IMR-90 (cell line): Measurements from ENCODE around the gene DOHH. TPM values are rescaled to one million over a fixed set of nuclear protein-coding genes. Genes with fewer than 3 reads are reported as not detected.

Source experiments
- ATAC-seq: fragments of 200-7000 bp; cut with Tn5 transposase; 2 replicates; pipeline ENCODE4 v1.9.1; 2020; ENCODE audit warnings: low read depth, mild to moderate bottlenecking, moderate library complexity
- BruUV-seq: library from RNA; stranded (reverse); fragments of 400-500 nt; replicated peaks from 2 replicates; lab custom pipeline; 2021; lab: Mats Ljungman, UMichigan
- CTCF ChIA-PET: fragments of 300-600 bp; formaldehyde crosslinking; extraction: SDS; loops from one replicate; lab custom pipeline; 2021; ENCODE audit warnings: antibody characterized with exemption; lab: Yijun Ruan, JAX
- POLR2A ChIA-PET: fragments of 300-600 bp; sonication (Branson Sonifier 250); formaldehyde crosslinking; loops from one replicate; lab custom pipeline; 2022; ENCODE audit warnings: antibody characterized with exemption; ENCODE audit not compliant: unreplicated experiment; lab: Charles Lee
- DNase-seq: peaks from one replicate; pipeline ENCODE4 v3.0.0; 2013
- H2AFZ ChIP-seq: replicated peaks from 2 replicates; pipeline ENCODE3; 2013; ENCODE audit warnings: low read length, mild to moderate bottlenecking; ENCODE audit not compliant: poor library complexity
- H2AK5ac ChIP-seq: 2 replicates; pipeline ENCODE4 v1.6.1; 2013; ENCODE audit warnings: low read depth, low read length, inconsistent platforms
- H2AK9ac ChIP-seq: replicated peaks from 2 replicates; pipeline ENCODE3; 2013; ENCODE audit warnings: mild to moderate bottlenecking, low read depth, low read length, moderate library complexity; ENCODE audit not compliant: poor library complexity
- H2BK120ac ChIP-seq: 2 replicates; pipeline ENCODE4 v1.6.1; 2013; ENCODE audit warnings: low read depth, low read length, inconsistent platforms
- H2BK15ac ChIP-seq: 3 replicates; pipeline ENCODE4 v1.6.1; 2013; ENCODE audit warnings: low read depth, low read length, inconsistent platforms
- H2BK20ac ChIP-seq: 2 replicates; pipeline ENCODE4 v1.6.1; 2013; ENCODE audit warnings: low read depth, mild to moderate bottlenecking, inconsistent platforms, low read length, moderate library complexity
- H2BK5ac ChIP-seq: 2 replicates; pipeline ENCODE4 v1.6.1; 2013; ENCODE audit warnings: mild to moderate bottlenecking, low read depth, low read length, inconsistent platforms; ENCODE audit not compliant: poor library complexity, severe bottlenecking
- H3K14ac ChIP-seq: replicated peaks from 2 replicates; pipeline ENCODE4 v1.6.1; 2013; ENCODE audit warnings: low read depth, low read length, inconsistent platforms
- H3K18ac ChIP-seq: 2 replicates; pipeline ENCODE4 v1.6.1; 2013; ENCODE audit warnings: low read depth, low read length, control low read depth
- H3K23ac ChIP-seq: 2 replicates; pipeline ENCODE4 v1.6.1; 2013; ENCODE audit warnings: low read depth, low read length, inconsistent platforms
- H3K27ac ChIP-seq: 2 replicates; pipeline ENCODE4 v1.5.1; 2013; ENCODE audit warnings: mild to moderate bottlenecking, control low read depth, low read length; ENCODE audit not compliant: insufficient read depth
- H3K27me3 ChIP-seq: 2 replicates; pipeline ENCODE4 v1.6.1; 2013; ENCODE audit warnings: low read length; ENCODE audit not compliant: control insufficient read depth, insufficient read depth
- H3K36me3 ChIP-seq: 2 replicates; pipeline ENCODE4 v1.6.1; 2013; ENCODE audit warnings: low read length, mixed read lengths; ENCODE audit not compliant: control insufficient read depth, insufficient read depth
- H3K4ac ChIP-seq: 2 replicates; pipeline ENCODE4 v1.6.1; 2013; ENCODE audit warnings: low read depth, low read length, inconsistent platforms
- H3K4me1 ChIP-seq: 2 replicates; pipeline ENCODE4 v1.6.1; 2013; ENCODE audit warnings: low read length, mixed read lengths; ENCODE audit not compliant: control insufficient read depth, insufficient read depth
- H3K4me2 ChIP-seq: 2 replicates; pipeline ENCODE4 v1.6.1; 2013; ENCODE audit warnings: low read depth, mild to moderate bottlenecking, control low read depth, low read length, moderate library complexity
- H3K4me3 ChIP-seq: 2 replicates; pipeline ENCODE4 v1.5.1; 2013; ENCODE audit warnings: low read depth, mild to moderate bottlenecking, control low read depth, low read length, moderate library complexity; ENCODE audit not compliant: insufficient read depth
- H3K56ac ChIP-seq: 2 replicates; pipeline ENCODE4 v1.6.1; 2013; ENCODE audit warnings: low read length, inconsistent platforms; ENCODE audit not compliant: insufficient read depth; ENCODE audit errors: extremely low read depth
- H3K79me1 ChIP-seq, 2 experiments: 2 replicates each; pipeline ENCODE4 v1.6.1; 2013; ENCODE audit warnings: low read length in 2 of 2, inconsistent platforms in 1 of 2, low read depth in 1 of 2
- H3K9ac ChIP-seq: 2 replicates; pipeline ENCODE4 v1.6.1; 2013; ENCODE audit warnings: low read depth, low read length, control low read depth
- H3K9me1 ChIP-seq: 2 replicates; pipeline ENCODE4 v1.6.1; 2013; ENCODE audit warnings: low read length, inconsistent platforms; ENCODE audit not compliant: insufficient read depth
- H3K9me3 ChIP-seq: 2 replicates; pipeline ENCODE4 v1.6.1; 2013; ENCODE audit warnings: low read length; ENCODE audit not compliant: control insufficient read depth, insufficient read depth
- H4K20me1 ChIP-seq: 2 replicates; pipeline ENCODE4 v1.6.1; 2013; ENCODE audit warnings: low read length, inconsistent platforms; ENCODE audit not compliant: insufficient read depth
- H4K5ac ChIP-seq: 2 replicates; pipeline ENCODE4 v1.6.1; 2013; ENCODE audit warnings: mild to moderate bottlenecking, low read depth, low read length, control low read depth
- H4K8ac ChIP-seq, 2 experiments: 2 replicates each; pipeline ENCODE4 v1.6.1; 2013; ENCODE audit warnings: low read depth in 2 of 2, low read length in 2 of 2, control low read depth in 1 of 2, inconsistent platforms in 1 of 2
- H4K91ac ChIP-seq: 2 replicates; pipeline ENCODE4 v1.6.1; 2013; ENCODE audit warnings: low read depth, low read length, inconsistent platforms; ENCODE audit not compliant: insufficient read depth
- BHLHE40 ChIP-seq: fragments of 150-350 bp; IDR thresholded peaks from 2 replicates; pipeline ENCODE4 v1.6.1; 2016; ENCODE audit warnings: mild to moderate bottlenecking, low read depth, low read length
- CEBPB ChIP-seq: IDR thresholded peaks from 2 replicates; pipeline ENCODE4 v1.6.1; 2012; ENCODE audit warnings: low read depth, low read length, improper control_type of control experiment
- CHD1 ChIP-seq: IDR thresholded peaks from 2 replicates; pipeline ENCODE4 v1.6.1; 2012; ENCODE audit warnings: low read depth, low read length, improper control_type of control experiment
- CTCF ChIP-seq: conservative IDR thresholded peaks from 2 replicates; pipeline ENCODE4 v1.5.1; 2012; ENCODE audit warnings: mild to moderate bottlenecking, low read depth, low read length, improper control_type of control experiment
- MAFK ChIP-seq: IDR thresholded peaks from 2 replicates; pipeline ENCODE4 v1.6.1; 2012; ENCODE audit warnings: low read depth, low read length, improper control_type of control experiment
- MAZ ChIP-seq: IDR thresholded peaks from 2 replicates; pipeline ENCODE4 v1.6.1; 2012; ENCODE audit warnings: low read depth, mild to moderate bottlenecking, low read length, improper control_type of control experiment, moderate library complexity, borderline replicate concordance
- MXI1 ChIP-seq: IDR thresholded peaks from 2 replicates; pipeline ENCODE4 v1.6.1; 2012; ENCODE audit warnings: low read depth, mild to moderate bottlenecking, low read length, moderate library complexity, borderline replicate concordance
- NFE2L2 ChIP-seq: fragments of 150-350 bp; IDR thresholded peaks from 2 replicates; pipeline ENCODE4 v1.6.1; 2016; ENCODE audit warnings: low read depth, mild to moderate bottlenecking, low read length
- POLR2A ChIP-seq: IDR thresholded peaks from 2 replicates; pipeline ENCODE4 v1.6.1; 2012; ENCODE audit warnings: mild to moderate bottlenecking, low read depth, low read length
- RAD21 ChIP-seq: IDR thresholded peaks from 2 replicates; pipeline ENCODE4 v1.6.1; 2012; ENCODE audit warnings: low read length, improper control_type of control experiment
- RCOR1 ChIP-seq: IDR thresholded peaks from 2 replicates; pipeline ENCODE4 v1.6.1; 2012; ENCODE audit warnings: mild to moderate bottlenecking, low read length, improper control_type of control experiment; ENCODE audit not compliant: insufficient replicate concordance
- RFX5 ChIP-seq: IDR thresholded peaks from 2 replicates; pipeline ENCODE4 v1.8.0; 2012; ENCODE audit warnings: low read depth, mild to moderate bottlenecking, low read length, moderate library complexity
- SMC3 ChIP-seq: fragments of 150-350 bp; IDR thresholded peaks from 2 replicates; pipeline ENCODE4 v1.6.1; 2016; ENCODE audit warnings: low read depth, mild to moderate bottlenecking, antibody characterized with exemption, low read length, moderate library complexity
- WGBS, 2 experiments: methylation state at CpG; one replicate each; pipeline versions ENCODE4 v1.1.5 to v1.1.7; 2013; ENCODE audit warnings: missing lambda C conversion rate in 2 of 2; ENCODE audit not compliant: insufficient read length in 1 of 2; ENCODE audit errors: extremely low coverage in 2 of 2; 5-methylcytosine and 5-hydroxymethylcytosine counted together
- dilution Hi-C: fragments of 300-500 bp; cut with HindIII; formaldehyde crosslinking; loops from one replicate; pipeline ENCODE4 v1.14.3; 2018; ENCODE audit warnings: low sequenced_read_pairs; ENCODE audit not compliant: unreplicated experiment
- in situ Hi-C: fragments of 300-500 bp; cut with MboI; formaldehyde crosslinking; loops from 3 replicates; pipeline ENCODE4 v1.14.3; 2019; ENCODE audit warnings: low sequenced_read_pairs, inconsistent platforms, mixed read lengths
- intact Hi-C: fragments of 100-400 bp; cut with micrococcal nuclease; formaldehyde crosslinking; loops from 2 replicates; pipeline ENCODE4 v1.10.0; 2022
- polyA plus RNA-seq, 3 experiments: library from polyadenylated mRNA; depleted of rRNA; stranded (reverse); fragments of >200 nt; gene quantifications; 2 replicates each; pipeline ENCODE4 v1.2.3, GENCODE V29; 2012; ENCODE audit warnings: low replicate concordance in 1 of 3
- total RNA-seq: library from RNA; depleted of rRNA; stranded (reverse); fragments of >200 nt; gene quantifications from 2 replicates; pipeline ENCODE4 v1.2.3, GENCODE V29; 2012
- TF ChIP-seq, protein P1 (sequence below): fragments of 150-350 bp; IDR thresholded peaks from 2 replicates; pipeline ENCODE4 v1.6.1; 2017; ENCODE audit warnings: mild to moderate bottlenecking, antibody characterized with exemption, low read length, low read depth
- TF ChIP-seq, protein P2 (sequence below): fragments of 150-350 bp; IDR thresholded peaks from 2 replicates; pipeline ENCODE4 v1.6.1; 2016; ENCODE audit warnings: low read depth, mild to moderate bottlenecking, low read length, moderate library complexity, borderline replicate concordance

The DOHH gene
- total and polyA plus RNA-seq, 2 of the 4 experiments (the other 2 are of a cell fraction) = 3.2 to 9.2 TPM

- BruUV-seq = no TSS peak
- ChIA-PET POLR2A (no interaction called here), CTCF (interaction anchor here (0.9 kb wide), 1 partner anchor 28 kb away, joined by 3 read pairs; no protein-coding TSS in a partner anchor)
- H3K4ac ChIP-seq = no peak overlapping the region
- no peak overlapping the region for H4K5ac ChIP-seq
- H3K4me2 ChIP-seq = no peak overlapping the region
- no peak overlapping the region for H2BK20ac ChIP-seq
- H2BK15ac ChIP-seq = no peak overlapping the region
- peaks cover 23% of the 10 kb centered on the region; the same call in 1 of the 2 replicates for H3K9me1 ChIP-seq
- H3K18ac ChIP-seq = no peak overlapping the region
- no peak overlapping the region for H4K8ac ChIP-seq
- H3K4me1 ChIP-seq = peaks cover 13% of the 10 kb centered on the region
- no peak overlapping the region for H3K23ac ChIP-seq
- no peak for TF ChIP-seq NFE2L2
- TF ChIP-seq POLR2A = no peak
- TF ChIP-seq BHLHE40 = no peak
- TF ChIP-seq SMC3 = no peak
- TF ChIP-seq MAZ = no peak
- TF ChIP-seq MAFK = no peak
- no peak for TF ChIP-seq CTCF
- TF ChIP-seq, protein P1, sequence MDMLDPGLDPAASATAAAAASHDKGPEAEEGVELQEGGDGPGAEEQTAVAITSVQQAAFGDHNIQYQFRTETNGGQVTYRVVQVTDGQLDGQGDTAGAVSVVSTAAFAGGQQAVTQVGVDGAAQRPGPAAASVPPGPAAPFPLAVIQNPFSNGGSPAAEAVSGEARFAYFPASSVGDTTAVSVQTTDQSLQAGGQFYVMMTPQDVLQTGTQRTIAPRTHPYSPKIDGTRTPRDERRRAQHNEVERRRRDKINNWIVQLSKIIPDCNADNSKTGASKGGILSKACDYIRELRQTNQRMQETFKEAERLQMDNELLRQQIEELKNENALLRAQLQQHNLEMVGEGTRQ = no peak
- TF ChIP-seq, protein P2, sequence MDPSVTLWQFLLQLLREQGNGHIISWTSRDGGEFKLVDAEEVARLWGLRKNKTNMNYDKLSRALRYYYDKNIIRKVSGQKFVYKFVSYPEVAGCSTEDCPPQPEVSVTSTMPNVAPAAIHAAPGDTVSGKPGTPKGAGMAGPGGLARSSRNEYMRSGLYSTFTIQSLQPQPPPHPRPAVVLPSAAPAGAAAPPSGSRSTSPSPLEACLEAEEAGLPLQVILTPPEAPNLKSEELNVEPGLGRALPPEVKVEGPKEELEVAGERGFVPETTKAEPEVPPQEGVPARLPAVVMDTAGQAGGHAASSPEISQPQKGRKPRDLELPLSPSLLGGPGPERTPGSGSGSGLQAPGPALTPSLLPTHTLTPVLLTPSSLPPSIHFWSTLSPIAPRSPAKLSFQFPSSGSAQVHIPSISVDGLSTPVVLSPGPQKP = no peak
- TF ChIP-seq CEBPB = no peak
- TF ChIP-seq RAD21 = no peak
- no peak for TF ChIP-seq RFX5
- no peak for TF ChIP-seq CHD1
- TF ChIP-seq MXI1 = no peak
- no peak for TF ChIP-seq RCOR1
- H3K27me3 ChIP-seq = no peaks in the 10 kb centered on the region
- H2AK5ac ChIP-seq = no peak overlapping the region
- H2BK120ac ChIP-seq = no peak overlapping the region
- WGBS, 2 experiments = 87% methylated on average over 7 of the region's 15 CpGs; no CpG with 5 or more reads in 1 of the 2 experiments
- dilution Hi-C loops (no loop called here), intact Hi-C loops (no loop called here), in situ Hi-C loops (no loop called here)
- no peak overlapping the region for H2AFZ ChIP-seq
- H3K56ac ChIP-seq = no peak overlapping the region
- no peak overlapping the region for H3K27ac ChIP-seq
- no peak for ATAC-seq
- no peak overlapping the region for H3K9ac ChIP-seq
- H4K91ac ChIP-seq = no peak overlapping the region
- H2BK5ac ChIP-seq = no peak overlapping the region
- H3K79me1 ChIP-seq = peaks cover 12 to 97% of the 10 kb centered on the region in 2 experiments
- peaks cover 12% of the 10 kb centered on the region; the same call in 1 of the 2 replicates for H3K36me3 ChIP-seq
- no peak for DNase-seq
- H3K9me3 ChIP-seq = no peaks in the 10 kb centered on the region
- no peak overlapping the region for H3K14ac ChIP-seq
- H3K4me3 ChIP-seq = no peak overlapping the region
- peaks cover 99% of the 10 kb centered on the region for H4K20me1 ChIP-seq
- H2AK9ac ChIP-seq = no peak overlapping the region
Measured at GRCh38 chr19:3516675-3517207, 16.3 kb upstream of the DOHH start.
